Neural cell (in vitro differentiated cells): ENCODE results near the gene HES4. TPM values are rescaled to one million over a fixed set of nuclear protein-coding genes. Genes with fewer than 3 reads are reported as not detected.

Experiments used
- H2AFZ ChIP-seq: fragments of 200-600, 300-800 bp; sonication (generic), shearing (Covaris generic); 2 replicates; pipeline ENCODE4 v1.6.0; 2014; ENCODE audit warnings: low read depth, mild to moderate bottlenecking, antibody characterized with exemption, low read length, moderate library complexity
- H3F3A ChIP-seq: fragments of 200-600 bp; shearing (Covaris generic); 2 replicates; pipeline ENCODE4 v1.6.1; 2016; ENCODE audit warnings: mild to moderate bottlenecking, moderate library complexity, mixed read lengths, antibody characterized with exemption, low read length; ENCODE audit not compliant: insufficient read depth, poor library complexity, severe bottlenecking
- H3K27ac ChIP-seq: fragments of 200-600, 300-800 bp; sonication (generic), shearing (Covaris generic); 2 replicates; pipeline ENCODE4 v1.5.1; 2014; ENCODE audit warnings: mild to moderate bottlenecking, low read length, moderate library complexity
- H3K27me3 ChIP-seq: fragments of 300-800, 200-600 bp; sonication (generic), shearing (Covaris generic); 2 replicates; pipeline ENCODE4 v1.6.0; 2014; ENCODE audit warnings: mild to moderate bottlenecking, low read depth, low read length, moderate library complexity; ENCODE audit not compliant: insufficient read depth
- H3K36me3 ChIP-seq: fragments of 300-800, 200-600 bp; sonication (generic), shearing (Covaris generic); 2 replicates; pipeline ENCODE4 v1.5.1; 2014; ENCODE audit warnings: mild to moderate bottlenecking, antibody characterized with exemption, low read length, moderate library complexity; ENCODE audit not compliant: insufficient read depth
- H3K4me2 ChIP-seq: fragments of 300-800, 200-600 bp; sonication (generic), shearing (Covaris generic); 2 replicates; pipeline ENCODE4 v1.6.0; 2014; ENCODE audit warnings: mild to moderate bottlenecking, low read length
- H3K4me3 ChIP-seq: fragments of 300-800, 200-600 bp; sonication (generic), shearing (Covaris generic); 2 replicates; pipeline ENCODE4 v1.5.1; 2014; ENCODE audit warnings: mild to moderate bottlenecking, low read length, moderate library complexity
- H3K79me2 ChIP-seq: fragments of 200-600 bp; shearing (Covaris generic); replicated peaks from 2 replicates; pipeline ENCODE4 v1.6.0; 2014; ENCODE audit warnings: mild to moderate bottlenecking, low read length, moderate library complexity; ENCODE audit not compliant: insufficient read depth
- H3K9ac ChIP-seq: fragments of 300-800, 200-600 bp; sonication (generic), shearing (Covaris generic); 2 replicates; pipeline ENCODE4 v1.6.1; 2016; ENCODE audit warnings: mild to moderate bottlenecking, low read length, mixed read lengths
- H3K9me2 ChIP-seq: fragments of 200-600 bp; shearing (Covaris generic); 2 replicates; pipeline ENCODE4 v1.6.1; 2016; ENCODE audit warnings: mild to moderate bottlenecking, low read length, mixed read lengths; ENCODE audit not compliant: insufficient read depth
- H3K9me3 ChIP-seq: fragments of 200-600, 300-800 bp; sonication (generic), shearing (Covaris generic); 2 replicates; pipeline ENCODE4 v1.6.1; 2016; ENCODE audit warnings: mild to moderate bottlenecking, mixed run types, low read length, moderate library complexity, mixed read lengths
- H4K20me1 ChIP-seq: fragments of 200-600 bp; shearing (Covaris generic); 2 replicates; pipeline ENCODE4 v1.6.1; 2016; ENCODE audit warnings: mild to moderate bottlenecking, mixed run types; ENCODE audit not compliant: insufficient read depth
- CTCF ChIP-seq: fragments of 450-650 bp; IDR thresholded peaks from 2 replicates; pipeline ENCODE4 v1.5.1; 2014; ENCODE audit warnings: antibody characterized with exemption, mild to moderate bottlenecking, moderate library complexity; ENCODE audit not compliant: poor library complexity, severe bottlenecking
- EP300 ChIP-seq: fragments of 450-650 bp; conservative IDR thresholded peaks from 2 replicates; pipeline ENCODE4 v1.6.1; 2014; ENCODE audit warnings: antibody characterized with exemption, mild to moderate bottlenecking, moderate library complexity; ENCODE audit not compliant: poor library complexity, severe bottlenecking
- EZH2 ChIP-seq: fragments of 200-600, 300-800 bp; shearing (Covaris generic), sonication (generic); IDR thresholded peaks from 2 replicates; pipeline ENCODE4 v1.6.1; 2014; ENCODE audit warnings: antibody characterized with exemption, low read length, borderline replicate concordance, mild to moderate bottlenecking; ENCODE audit not compliant: insufficient read depth, poor library complexity, severe bottlenecking
- MXI1 ChIP-seq: fragments of 450-650 bp; conservative IDR thresholded peaks from 2 replicates; pipeline ENCODE4 v1.6.1; 2014; ENCODE audit warnings: antibody characterized with exemption, mild to moderate bottlenecking; ENCODE audit not compliant: poor library complexity, severe bottlenecking
- POLR2AphosphoS5 ChIP-seq: IDR thresholded peaks from 2 replicates; pipeline ENCODE4 v1.6.1; 2012
- RAD21 ChIP-seq: fragments of 450-650 bp; conservative IDR thresholded peaks from 2 replicates; pipeline ENCODE4 v1.6.1; 2014; ENCODE audit warnings: antibody characterized with exemption, mild to moderate bottlenecking, moderate library complexity
- REST ChIP-seq: IDR thresholded peaks from 2 replicates; pipeline ENCODE4 v1.6.1; 2012; ENCODE audit warnings: borderline replicate concordance
- SMC3 ChIP-seq: fragments of 450-650 bp; conservative IDR thresholded peaks from 2 replicates; pipeline ENCODE4 v1.6.1; 2014; ENCODE audit warnings: antibody characterized with exemption, mild to moderate bottlenecking, moderate library complexity; ENCODE audit not compliant: poor library complexity
- TAF1 ChIP-seq: IDR thresholded peaks from 2 replicates; pipeline ENCODE4 v1.6.1; 2012; ENCODE audit warnings: low read depth
- polyA plus RNA-seq: library from polyadenylated mRNA; depleted of rRNA; stranded (reverse); fragments of >200 nt; gene quantifications from 2 replicates; pipeline ENCODE4 v1.2.3, GENCODE V29; 2014

Gene HES4
- polyA plus RNA-seq, 1 donor from 2014 or later: 196 TPM

- H3F3A ChIP-seq: no peaks in the 10 kb centered on the region
- H3K4me3 ChIP-seq: no peak overlapping the region
- H3K79me2 ChIP-seq: no peaks in the 10 kb centered on the region
- no peaks in the 10 kb centered on the region for H4K20me1 ChIP-seq
- no peak overlapping the region for H3K9ac ChIP-seq
- H3K27ac ChIP-seq: no peak overlapping the region
- no peaks in the 10 kb centered on the region for H3K9me2 ChIP-seq
- no peaks in the 10 kb centered on the region for H3K36me3 ChIP-seq
- H3K4me2 ChIP-seq: no peak overlapping the region
- no peak overlapping the region for H2AFZ ChIP-seq
- no peaks in the 10 kb centered on the region for H3K9me3 ChIP-seq
- no peaks in the 10 kb centered on the region for H3K27me3 ChIP-seq
- no peak for TF ChIP-seq TAF1
- TF ChIP-seq REST: no peak
- TF ChIP-seq RAD21: no peak
- TF ChIP-seq SMC3: no peak
- TF ChIP-seq CTCF: no peak
- TF ChIP-seq POLR2AphosphoS5: no peak
- no peak for TF ChIP-seq EP300
- TF ChIP-seq EZH2: no peak
- TF ChIP-seq MXI1: no peak
These were observed 46.3 kb upstream of the HES4 start for GRCh38 chr1:1046243-1046642.

- no peak for TF ChIP-seq RAD21
- no peak for TF ChIP-seq CTCF
- no peak for TF ChIP-seq POLR2AphosphoS5
- TF ChIP-seq TAF1: no peak
- TF ChIP-seq SMC3: no peak
- no peak for TF ChIP-seq REST
- H3F3A ChIP-seq: no peaks in the 10 kb centered on the region
- H3K36me3 ChIP-seq: no peaks in the 10 kb centered on the region
- H3K4me2 ChIP-seq: no peak overlapping the region
- H3K9ac ChIP-seq: no peak overlapping the region
- H3K9me3 ChIP-seq: no peaks in the 10 kb centered on the region
- no peak overlapping the region for H2AFZ ChIP-seq
- no peak overlapping the region for H3K27ac ChIP-seq
- no peaks in the 10 kb centered on the region for H3K27me3 ChIP-seq
- H3K4me3 ChIP-seq: no peak overlapping the region
- H3K79me2 ChIP-seq: no peaks in the 10 kb centered on the region
- no peaks in the 10 kb centered on the region for H4K20me1 ChIP-seq
- H3K9me2 ChIP-seq: no peaks in the 10 kb centered on the region
These were observed 45.2 kb upstream of the HES4 start for GRCh38 chr1:1045129-1045528.
